BE2C (cell line): ENCODE measurements around the gene KRTAP10-6.

Source experiments
- DNase-seq: peaks from one replicate; pipeline ENCODE4 v3.0.0-alpha.2; 2020
- H3K27me3 ChIP-seq: fragments of 250-450 bp; sonication (Bioruptor Pico); 2 replicates; pipeline ENCODE4 v1.5.1; 2020; ENCODE audit warnings: mild to moderate bottlenecking
- H3K36me3 ChIP-seq: fragments of 250-450 bp; sonication (Bioruptor Pico); 2 replicates; pipeline ENCODE4 v1.5.1; 2020; ENCODE audit warnings: mild to moderate bottlenecking
- H3K4me1 ChIP-seq: fragments of 250-450 bp; sonication (Bioruptor Pico); 2 replicates; pipeline ENCODE4 v1.5.1; 2020
- H3K4me3 ChIP-seq: 2 replicates; pipeline ENCODE4 v1.5.1; 2011; ENCODE audit warnings: low read depth, low read length
- H3K9me3 ChIP-seq: fragments of 250-450 bp; sonication (Bioruptor Pico); 2 replicates; pipeline ENCODE4 v1.5.1; 2020
- CTCF ChIP-seq: IDR thresholded peaks from 2 replicates; pipeline ENCODE4 v1.5.1; 2012; ENCODE audit warnings: mild to moderate bottlenecking, low read depth, low read length

The KRTAP10-6 gene

GRCh38 chr21:44599264-44600029 lies 7.1 kb upstream of the KRTAP10-6 start:
- Histone ChIP-seq H3K4me1 (no peaks in the 10 kb centered on the region), H3K9me3 (no peaks in the 10 kb centered on the region), H3K36me3 (no peaks in the 10 kb centered on the region), H3K27me3 (peaks cover 44% of the 10 kb centered on the region), H3K4me3 (no peak overlapping the region)
- no peak for TF ChIP-seq CTCF
- no peak for DNase-seq

GRCh38 chr21:44598061-44598460 lies 5.8 kb upstream of the KRTAP10-6 start:
- no peak for TF ChIP-seq CTCF
- Histone ChIP-seq H3K4me1 (no peaks in the 10 kb centered on the region), H3K9me3 (no peaks in the 10 kb centered on the region), H3K27me3 (peaks cover 55% of the 10 kb centered on the region), H3K36me3 (no peaks in the 10 kb centered on the region), H3K4me3 (no peak overlapping the region)
- DNase-seq = no peak

- Histone ChIP-seq H3K9me3 (no peaks in the 10 kb centered on the region), H3K36me3 (no peaks in the 10 kb centered on the region), H3K4me1 (no peaks in the 10 kb centered on the region), H3K27me3 (peaks cover 53% of the 10 kb centered on the region), H3K4me3 (no peak overlapping the region)
- no peak for DNase-seq
- no peak for TF ChIP-seq CTCF
These were observed 3.9 kb upstream of the KRTAP10-6 start for GRCh38 chr21:44596068-44596725.

GRCh38 chr21:44595524-44595923 lies 3.2 kb upstream of the KRTAP10-6 start:
- DNase-seq = no peak
- Histone ChIP-seq H3K4me3 (no peak overlapping the region), H3K4me1 (no peaks in the 10 kb centered on the region)

GRCh38 chr21:44594406-44594916 lies 2.2 kb upstream of the KRTAP10-6 start:
- no peak for TF ChIP-seq CTCF
- H3K27me3 ChIP-seq = peaks cover 46% of the 10 kb centered on the region
- H3K9me3 ChIP-seq = no peaks in the 10 kb centered on the region
- no peaks in the 10 kb centered on the region for H3K36me3 ChIP-seq
- no peak for DNase-seq
- H3K4me3 ChIP-seq = no peak overlapping the region
- H3K4me1 ChIP-seq = no peaks in the 10 kb centered on the region

More at GRCh38 chr21:44595524-44595923, 3.2 kb upstream of the KRTAP10-6 start:
- no peaks in the 10 kb centered on the region for H3K9me3 ChIP-seq
- no peaks in the 10 kb centered on the region for H3K36me3 ChIP-seq
- TF ChIP-seq CTCF = no peak
- peaks cover 52% of the 10 kb centered on the region for H3K27me3 ChIP-seq
